Stimulated activated CD4-positive, alpha-beta T cell treated with anti-CD3 and anti-CD28 coated beads, Interleukin-1b, Interleukin-23, amount 100 ng/mL, for 24 hours (primary cell): ENCODE measurements around the gene TMEM145.
"Not testable (repeated sequence)": the region's sequence is repeated elsewhere in the genome, so short reads cannot be mapped to it uniquely, and the experiment has no call there.

Experiments used
- DNase-seq, 4 experiments: peaks; one replicate each; pipeline ENCODE4 v3.0.0-alpha.2; 2020; ENCODE audit warnings: low read depth in 4 of 4, low spot score in 1 of 4

TMEM145 gene

GRCh38 chr19:42313096-42313839, at the start of gene TMEM145:
TMEM145 (plus strand) TSS chr19:42313309; CDS start chr19:42313377, 68 bp downstream.
- DNase-seq: peak in 1 of 4 experiments; percentile 31

- DNase-seq: not testable (repeated sequence)
These were observed 47.0 kb upstream of the TMEM145 start for GRCh38 chr19:42266105-42266504.

GRCh38 chr19:42266928-42267603, 46.0 kb upstream of the TMEM145 start:
- DNase-seq: not testable (repeated sequence)

GRCh38 chr19:42267644-42268141, 45.4 kb upstream of the TMEM145 start:
- DNase-seq: no peak

GRCh38 chr19:42268142-42268703, 44.9 kb upstream of the TMEM145 start:
- peak; percentile 91 to 99 (median 97) for DNase-seq

GRCh38 chr19:42268704-42269477, 44.2 kb upstream of the TMEM145 start, which contains the start of gene CIC:
CIC (plus strand) TSS chr19:42269252; CDS start chr19:42271784, 2,532 bp downstream.
- DNase-seq: peak; percentile 96 to 99 (median 98)

- no peak for DNase-seq
These were observed 43.4 kb upstream of the TMEM145 start for GRCh38 chr19:42269478-42270345.

- DNase-seq: peak in 2 of 4 experiments; percentile 54 to 61
These were observed 42.6 kb upstream of the TMEM145 start for GRCh38 chr19:42270346-42271044.

- DNase-seq: no peak
These were observed 42.1 kb upstream of the TMEM145 start for GRCh38 chr19:42271045-42271419.

- no peak for DNase-seq
These were observed 41.1 kb upstream of the TMEM145 start for GRCh38 chr19:42271861-42272534.

GRCh38 chr19:42272535-42272897, 40.6 kb upstream of the TMEM145 start:
- DNase-seq: no peak

- no peak for DNase-seq
These were observed 40.1 kb upstream of the TMEM145 start for GRCh38 chr19:42272989-42273406.

- no peak for DNase-seq
These were observed 39.6 kb upstream of the TMEM145 start for GRCh38 chr19:42273407-42274064.

- DNase-seq: no peak
These were observed 38.9 kb upstream of the TMEM145 start for GRCh38 chr19:42274065-42274682.

GRCh38 chr19:42275103-42275502, 38.0 kb upstream of the TMEM145 start:
- no peak for DNase-seq

- DNase-seq: no peak
These were observed 37.6 kb upstream of the TMEM145 start for GRCh38 chr19:42275517-42275916.

- DNase-seq: no peak
These were observed 36.8 kb upstream of the TMEM145 start for GRCh38 chr19:42276284-42276683.

GRCh38 chr19:42276821-42277220, 36.3 kb upstream of the TMEM145 start:
- DNase-seq: no peak
